Muscle layer of duodenum (tissue), 2 donors: ENCODE data around the gene SYTL3.
"Not testable (repeated sequence)": the region's sequence is repeated elsewhere in the genome, so short reads cannot be mapped to it uniquely, and the experiment has no call there.

Source experiments
- H3K27ac ChIP-seq: one replicate; pipeline ENCODE4 v1.7.0; 2013; ENCODE audit warnings: mild to moderate bottlenecking, low read length
- H3K27me3 ChIP-seq: one replicate; pipeline ENCODE4 v1.7.0; 2013; ENCODE audit warnings: low read depth, mild to moderate bottlenecking, control low read depth, low read length
- H3K36me3 ChIP-seq, 2 donors: one replicate each; pipeline ENCODE4 v1.7.0; 2013; ENCODE audit warnings: low read length in 2 of 2, control low read depth in 1 of 2, mild to moderate bottlenecking in 1 of 2; ENCODE audit not compliant: insufficient read depth in 2 of 2, control insufficient read depth in 1 of 2
- H3K4me1 ChIP-seq, 2 donors: one replicate each; pipeline ENCODE4 v1.7.0; 2013; ENCODE audit warnings: low read length in 2 of 2, mild to moderate bottlenecking in 2 of 2, control low read depth in 1 of 2, moderate library complexity in 1 of 2; ENCODE audit not compliant: insufficient read depth in 2 of 2, control insufficient read depth in 1 of 2
- H3K4me3 ChIP-seq, 2 donors: one replicate each; pipeline ENCODE4 v1.7.0; 2013; ENCODE audit warnings: low read length in 2 of 2, low read depth in 1 of 2, mild to moderate bottlenecking in 1 of 2
- H3K9me3 ChIP-seq, 2 donors: one replicate each; pipeline ENCODE4 v1.7.0; 2013; ENCODE audit warnings: low read length in 2 of 2, control low read depth in 1 of 2, mild to moderate bottlenecking in 1 of 2; ENCODE audit not compliant: control insufficient read depth in 1 of 2
- donor health status: healthy.

SYTL3 gene

DNA sequence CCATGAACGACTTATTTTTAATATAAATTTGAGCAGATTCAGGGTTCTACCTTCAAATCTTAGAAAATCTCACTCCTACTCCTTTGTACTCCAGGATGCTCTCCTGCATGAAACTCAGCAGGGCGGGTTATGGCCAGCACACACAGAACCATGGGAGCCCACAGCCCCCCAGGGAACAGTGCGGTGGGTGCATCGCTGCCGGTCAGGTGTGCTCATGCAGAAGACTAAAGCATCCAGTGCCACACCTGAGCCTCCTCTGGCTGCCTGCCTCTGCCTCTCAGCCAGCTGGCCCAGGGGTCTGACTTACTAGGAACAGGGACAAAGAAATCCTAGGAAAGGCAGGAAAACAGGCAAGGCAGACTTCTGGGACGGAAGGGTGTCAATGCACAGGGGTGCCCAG is 137.5 kb downstream of the SYTL3 start:
- Histone ChIP-seq H3K36me3 (peaks cover 53 to 57% of the 10 kb centered on the region in 2 donors), H3K4me3 (no peak overlapping the region), H3K27ac (peak overlapping the region; percentile 16), H3K27me3 (no peaks in the 10 kb centered on the region), H3K9me3 (no peaks in the 10 kb centered on the region), H3K4me1 (no peaks in the 10 kb centered on the region)

DNA sequence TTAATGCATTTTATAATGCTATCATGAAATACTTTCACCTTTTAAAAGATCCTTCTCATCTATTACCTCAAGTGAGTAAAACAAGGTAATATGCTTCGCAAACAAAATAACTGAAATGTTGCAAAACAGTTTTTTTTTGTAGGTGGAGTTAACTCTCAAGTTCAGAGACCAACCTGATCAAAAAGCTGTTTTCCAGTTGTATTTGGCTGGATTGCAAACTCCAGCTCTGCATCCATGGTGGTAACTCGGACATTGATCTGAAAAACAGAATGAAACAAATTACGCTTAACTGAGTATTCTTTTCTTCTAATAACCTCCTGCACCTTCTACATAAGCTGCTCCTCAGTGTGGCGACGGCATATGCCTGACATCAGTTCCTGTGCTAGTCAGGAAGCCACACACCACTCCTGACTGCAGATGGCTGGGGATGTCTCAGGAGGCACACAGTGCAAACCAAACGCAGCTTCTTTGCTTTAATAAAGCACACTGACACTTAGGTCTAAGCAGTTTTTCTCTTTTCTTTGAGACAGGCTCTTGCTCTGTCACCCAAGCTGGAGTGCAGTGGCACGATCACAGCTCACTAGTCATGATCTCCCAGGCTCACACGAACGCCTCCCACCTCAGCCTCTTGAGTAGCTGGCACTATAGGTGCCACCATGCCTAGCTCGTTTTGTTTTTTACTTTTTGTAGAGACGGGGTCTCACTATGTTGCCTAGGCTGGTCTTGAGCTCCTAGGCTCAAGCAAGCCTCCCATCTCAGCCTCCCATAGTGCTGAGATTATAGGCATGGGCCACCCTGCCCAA is 139.5 kb downstream of the SYTL3 start:
- H3K27ac ChIP-seq: no peak overlapping the region
- H3K4me1 ChIP-seq: no peaks in the 10 kb centered on the region
- H3K27me3 ChIP-seq: no peaks in the 10 kb centered on the region
- no peaks in the 10 kb centered on the region for H3K9me3 ChIP-seq
- peaks cover 35 to 38% of the 10 kb centered on the region in 2 donors for H3K36me3 ChIP-seq
- no peak overlapping the region for H3K4me3 ChIP-seq

DNA sequence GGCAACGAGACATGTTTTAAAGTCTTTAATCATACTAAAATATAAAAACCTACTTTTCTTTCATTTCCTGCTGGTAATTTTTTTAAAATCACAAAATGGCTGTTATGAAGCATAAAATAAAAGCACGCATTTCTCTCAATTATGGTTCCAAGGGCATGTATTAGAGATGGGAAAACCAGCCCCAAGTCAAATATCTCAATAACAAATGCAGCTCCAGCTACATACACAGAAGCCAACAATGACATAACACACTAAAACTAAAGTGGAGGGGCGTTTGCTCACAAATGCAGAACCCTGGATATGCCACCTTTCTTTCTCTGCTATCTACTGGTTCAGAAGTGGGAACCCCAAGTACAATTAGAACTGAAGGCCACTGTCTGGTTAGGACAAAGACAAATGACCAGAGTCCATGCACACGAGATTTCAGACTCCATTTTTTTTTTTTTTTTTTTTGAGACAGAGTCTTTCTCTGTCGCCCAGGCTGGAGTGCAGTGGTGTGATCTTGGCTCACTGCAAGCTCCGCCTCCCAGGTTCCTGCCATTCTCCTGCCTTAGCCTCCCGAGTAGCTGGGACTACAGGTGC is 141.5 kb downstream of the SYTL3 start:
- H3K36me3 ChIP-seq: peaks cover 21 to 23% of the 10 kb centered on the region in 2 donors
- H3K27me3 ChIP-seq: no peaks in the 10 kb centered on the region
- H3K9me3 ChIP-seq: no peaks in the 10 kb centered on the region
- H3K4me1 ChIP-seq: no peaks in the 10 kb centered on the region
- no peak overlapping the region for H3K27ac ChIP-seq
- H3K4me3 ChIP-seq: no peak overlapping the region

DNA sequence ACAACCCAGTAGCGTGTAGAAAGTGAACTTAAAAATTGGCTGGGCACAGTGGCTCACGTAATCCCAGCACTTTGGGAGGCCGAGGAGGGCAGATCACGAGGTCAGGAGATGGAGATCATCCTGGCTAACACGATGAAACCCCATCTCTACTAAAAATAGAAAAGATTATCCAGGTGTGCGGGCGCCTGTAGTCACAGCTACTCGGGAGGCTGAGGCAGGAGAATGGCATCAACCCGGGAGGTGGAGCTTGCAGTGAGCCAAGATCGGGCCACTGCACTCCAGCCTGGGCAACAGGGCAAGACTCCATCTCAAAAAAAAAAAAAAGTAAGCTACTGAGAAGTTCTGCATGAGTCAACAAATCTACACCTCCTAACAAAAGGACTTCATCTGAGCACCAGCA is 142.7 kb downstream of the SYTL3 start:
- peaks cover 10 to 12% of the 10 kb centered on the region in 2 donors for H3K36me3 ChIP-seq
- not testable (repeated sequence) for H3K27ac ChIP-seq, H3K4me3 ChIP-seq, H3K9me3 ChIP-seq, H3K27me3 ChIP-seq, H3K4me1 ChIP-seq

DNA sequence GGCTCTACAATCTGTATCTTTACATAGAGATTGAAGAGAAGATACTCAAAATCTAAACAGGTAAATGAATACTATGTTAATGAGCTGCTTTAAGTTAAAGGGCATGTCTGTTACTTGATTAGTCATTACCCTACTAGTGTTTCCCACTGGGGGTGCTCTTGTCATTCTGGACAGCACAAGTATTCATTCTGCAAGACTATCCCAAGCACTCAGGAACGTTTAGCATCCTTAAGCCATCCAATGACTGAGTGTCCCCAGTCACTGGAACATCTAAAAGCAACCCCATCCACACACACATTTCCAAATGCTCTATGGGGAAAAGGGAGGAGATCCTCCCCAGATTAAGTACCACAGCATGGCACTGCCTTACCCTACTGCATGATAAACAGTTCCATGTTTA is 143.6 kb downstream of the SYTL3 start:
- Histone ChIP-seq H3K9me3 (no peaks in the 10 kb centered on the region), H3K4me1 (peaks cover 0 to 11% of the 10 kb centered on the region in 2 donors), H3K27me3 (no peaks in the 10 kb centered on the region), H3K4me3 (no peak overlapping the region), H3K27ac (no peak overlapping the region), H3K36me3 (peaks cover 5% of the 10 kb centered on the region in 2 donors)

DNA sequence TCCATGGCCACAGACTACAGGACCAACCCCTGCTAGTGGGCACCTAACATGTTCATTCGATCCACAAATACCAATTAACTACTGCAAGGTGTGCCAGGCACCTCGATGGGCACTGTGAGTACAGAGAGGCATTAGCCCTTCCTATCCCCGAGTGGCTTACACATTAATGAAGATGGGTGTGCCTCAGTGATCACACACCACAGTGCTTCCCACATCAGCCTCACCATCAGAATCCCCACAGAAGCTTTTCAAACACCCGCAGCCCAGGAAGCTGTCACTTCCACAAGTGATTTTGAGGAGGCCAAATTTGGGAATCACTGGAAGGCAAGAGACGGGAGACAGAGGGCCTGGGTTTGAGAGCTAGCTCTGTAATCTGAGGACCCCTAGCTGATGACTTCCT is 145.7 kb downstream of the SYTL3 start:
- H3K36me3 ChIP-seq: no peaks in the 10 kb centered on the region
- no peak overlapping the region for H3K27ac ChIP-seq
- H3K27me3 ChIP-seq: no peaks in the 10 kb centered on the region
- no peak overlapping the region for H3K4me3 ChIP-seq
- H3K4me1 ChIP-seq: peaks cover 9 to 29% of the 10 kb centered on the region in 2 donors
- no peaks in the 10 kb centered on the region for H3K9me3 ChIP-seq

DNA sequence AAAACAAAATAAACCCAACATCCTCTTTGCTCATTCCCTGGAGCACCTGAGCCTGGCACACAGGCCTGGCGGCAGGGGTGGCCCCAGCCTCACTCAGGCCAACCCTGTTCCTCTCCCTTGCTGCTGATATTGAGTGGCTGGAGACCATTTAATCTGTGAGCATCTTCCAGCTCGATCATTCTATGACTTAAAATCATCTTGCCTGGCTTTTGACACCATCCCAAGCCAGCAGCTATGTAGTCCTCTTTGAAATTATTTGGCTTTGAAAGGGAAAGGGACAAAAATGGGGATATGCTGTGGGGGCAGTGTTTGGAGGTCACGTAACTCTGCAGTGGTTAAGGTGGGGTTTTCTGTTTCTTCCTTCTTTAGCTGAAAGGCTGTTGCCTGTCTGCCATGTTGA is 146.5 kb downstream of the SYTL3 start:
- Histone ChIP-seq H3K9me3 (no peaks in the 10 kb centered on the region), H3K4me3 (no peak overlapping the region), H3K27me3 (no peaks in the 10 kb centered on the region), H3K4me1 (peaks cover 9 to 29% of the 10 kb centered on the region in 2 donors), H3K36me3 (no peaks in the 10 kb centered on the region), H3K27ac (no peak overlapping the region)

DNA sequence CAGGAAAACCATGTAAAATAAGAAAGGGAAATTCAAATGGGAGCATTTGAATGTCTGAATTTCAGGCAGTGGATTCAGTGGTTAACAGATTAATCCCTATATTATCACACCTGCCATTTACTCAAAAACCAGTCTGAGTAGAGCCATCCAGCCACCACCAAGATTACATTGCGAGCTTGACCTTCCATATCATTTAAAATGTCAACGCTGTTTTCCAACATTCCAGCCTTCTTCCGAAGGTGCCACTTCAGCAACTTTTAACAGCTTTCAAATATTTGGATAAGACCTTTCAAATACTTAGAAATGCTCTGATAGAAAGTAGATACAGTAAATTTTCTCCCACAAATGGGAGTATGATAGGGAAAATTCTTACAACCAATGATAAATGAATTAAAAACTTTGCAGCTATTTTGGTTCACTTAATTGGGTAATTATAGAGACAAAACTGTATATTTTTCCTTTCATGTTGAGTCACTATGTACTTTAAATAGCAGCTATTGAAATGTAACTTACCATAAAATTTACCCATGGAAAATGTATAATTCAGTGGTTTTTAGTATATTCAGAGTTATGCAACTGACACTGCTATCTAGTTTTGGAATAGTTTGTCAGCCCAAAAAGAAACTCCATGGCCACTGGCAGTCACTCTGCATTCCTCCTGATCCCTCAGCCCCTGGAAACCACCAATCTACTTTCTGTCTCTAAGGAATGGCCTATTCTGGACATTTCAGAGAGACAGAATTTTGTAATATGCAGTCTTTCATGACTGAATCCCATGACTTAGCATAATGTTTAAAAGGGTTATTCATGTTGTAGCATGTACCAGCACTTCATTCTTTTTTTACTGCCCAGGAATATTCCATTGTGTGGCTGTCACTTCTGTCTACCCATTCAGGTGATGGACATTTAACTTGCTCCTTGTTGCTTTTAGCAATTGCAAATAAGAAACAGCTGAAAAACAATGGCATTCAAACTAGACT is 147.8 kb downstream of the SYTL3 start:
- no peak overlapping the region for H3K4me3 ChIP-seq
- H3K27ac ChIP-seq: no peak overlapping the region
- no peaks in the 10 kb centered on the region for H3K36me3 ChIP-seq
- H3K9me3 ChIP-seq: no peaks in the 10 kb centered on the region
- H3K4me1 ChIP-seq: peaks cover 9 to 29% of the 10 kb centered on the region in 2 donors
- no peaks in the 10 kb centered on the region for H3K27me3 ChIP-seq

DNA sequence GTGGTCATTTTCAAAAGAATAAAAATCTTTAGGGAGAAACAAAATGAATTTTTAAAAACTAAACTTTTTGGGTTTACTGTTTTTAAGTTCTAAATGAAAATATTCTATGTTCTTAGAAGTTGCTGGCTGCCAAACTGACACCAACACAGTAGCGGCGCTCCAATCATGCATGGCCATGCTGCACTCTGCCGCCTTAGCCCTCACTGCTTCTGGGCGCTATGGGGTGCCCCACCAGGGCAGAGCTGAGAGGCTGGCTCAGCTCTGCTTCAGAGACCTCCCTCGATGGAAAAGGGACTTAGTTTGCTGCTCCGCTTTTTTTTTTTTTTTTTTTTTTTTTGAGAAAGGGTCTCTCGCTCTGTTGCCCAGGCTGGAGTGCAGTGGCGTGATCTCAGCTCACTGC is 148.5 kb downstream of the SYTL3 start:
- no peak overlapping the region for H3K27ac ChIP-seq
- no peak overlapping the region for H3K4me3 ChIP-seq
- no peaks in the 10 kb centered on the region for H3K9me3 ChIP-seq
- H3K27me3 ChIP-seq: no peaks in the 10 kb centered on the region
- H3K36me3 ChIP-seq: no peaks in the 10 kb centered on the region
- peaks cover 9 to 29% of the 10 kb centered on the region in 2 donors for H3K4me1 ChIP-seq

DNA sequence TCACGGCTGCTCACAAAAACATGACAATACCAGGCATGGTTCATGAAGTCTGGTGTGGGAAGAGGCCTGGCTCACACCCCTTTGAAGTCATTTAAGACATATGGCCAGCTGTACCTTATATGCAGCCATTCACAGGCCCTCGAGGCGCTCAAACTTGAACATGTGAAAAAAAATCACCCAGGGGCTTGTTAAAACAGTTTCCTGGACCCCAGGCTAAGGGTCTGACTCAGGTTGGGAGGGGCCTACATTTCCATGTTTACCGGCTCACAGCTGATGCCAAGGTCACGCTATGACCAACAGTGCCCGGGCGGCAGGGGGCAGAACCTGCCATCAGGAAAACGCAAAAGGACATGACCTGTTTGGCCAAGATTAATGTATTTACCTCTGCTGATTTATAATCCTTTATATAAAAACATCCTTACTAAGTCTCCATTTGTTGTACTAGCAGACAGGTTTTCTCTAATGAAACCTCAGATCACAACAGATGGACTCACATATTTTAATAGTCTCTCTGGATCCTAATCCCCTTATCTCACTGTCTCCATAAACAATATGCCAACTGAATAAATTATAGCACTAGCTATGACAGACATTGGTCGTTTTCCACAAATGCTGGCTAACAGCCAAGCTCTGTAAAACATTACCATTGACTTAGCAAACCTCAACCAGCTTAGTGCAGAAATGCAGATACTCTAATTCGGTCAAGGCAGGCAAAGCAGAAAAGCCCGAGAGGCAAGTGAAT is 149.4 kb downstream of the SYTL3 start:
- H3K27me3 ChIP-seq: no peaks in the 10 kb centered on the region
- H3K27ac ChIP-seq: peak overlapping the region; percentile 13
- peaks cover 9 to 29% of the 10 kb centered on the region in 2 donors for H3K4me1 ChIP-seq
- no peaks in the 10 kb centered on the region for H3K9me3 ChIP-seq
- H3K36me3 ChIP-seq: no peaks in the 10 kb centered on the region
- no peak overlapping the region for H3K4me3 ChIP-seq
